Neural cell (in vitro differentiated cells): Measurements from ENCODE around the gene USP20. TPM values are rescaled to one million over a fixed set of nuclear protein-coding genes. Genes with fewer than 3 reads are reported as not detected.

Source experiments
- H2AFZ ChIP-seq: fragments of 200-600, 300-800 bp; sonication (generic), shearing (Covaris generic); 2 replicates; pipeline ENCODE4 v1.6.0; 2014; ENCODE audit warnings: low read depth, mild to moderate bottlenecking, antibody characterized with exemption, low read length, moderate library complexity
- H3F3A ChIP-seq: fragments of 200-600 bp; shearing (Covaris generic); 2 replicates; pipeline ENCODE4 v1.6.1; 2016; ENCODE audit warnings: mild to moderate bottlenecking, moderate library complexity, mixed read lengths, antibody characterized with exemption, low read length; ENCODE audit not compliant: insufficient read depth, poor library complexity, severe bottlenecking
- H3K27ac ChIP-seq: fragments of 200-600, 300-800 bp; sonication (generic), shearing (Covaris generic); 2 replicates; pipeline ENCODE4 v1.5.1; 2014; ENCODE audit warnings: mild to moderate bottlenecking, low read length, moderate library complexity
- H3K27me3 ChIP-seq: fragments of 300-800, 200-600 bp; sonication (generic), shearing (Covaris generic); 2 replicates; pipeline ENCODE4 v1.6.0; 2014; ENCODE audit warnings: mild to moderate bottlenecking, low read depth, low read length, moderate library complexity; ENCODE audit not compliant: insufficient read depth
- H3K36me3 ChIP-seq: fragments of 300-800, 200-600 bp; sonication (generic), shearing (Covaris generic); 2 replicates; pipeline ENCODE4 v1.5.1; 2014; ENCODE audit warnings: mild to moderate bottlenecking, antibody characterized with exemption, low read length, moderate library complexity; ENCODE audit not compliant: insufficient read depth
- H3K4me2 ChIP-seq: fragments of 300-800, 200-600 bp; sonication (generic), shearing (Covaris generic); 2 replicates; pipeline ENCODE4 v1.6.0; 2014; ENCODE audit warnings: mild to moderate bottlenecking, low read length
- H3K4me3 ChIP-seq: fragments of 300-800, 200-600 bp; sonication (generic), shearing (Covaris generic); 2 replicates; pipeline ENCODE4 v1.5.1; 2014; ENCODE audit warnings: mild to moderate bottlenecking, low read length, moderate library complexity
- H3K79me2 ChIP-seq: fragments of 200-600 bp; shearing (Covaris generic); replicated peaks from 2 replicates; pipeline ENCODE4 v1.6.0; 2014; ENCODE audit warnings: mild to moderate bottlenecking, low read length, moderate library complexity; ENCODE audit not compliant: insufficient read depth
- H3K9ac ChIP-seq: fragments of 300-800, 200-600 bp; sonication (generic), shearing (Covaris generic); 2 replicates; pipeline ENCODE4 v1.6.1; 2016; ENCODE audit warnings: mild to moderate bottlenecking, low read length, mixed read lengths
- H3K9me2 ChIP-seq: fragments of 200-600 bp; shearing (Covaris generic); 2 replicates; pipeline ENCODE4 v1.6.1; 2016; ENCODE audit warnings: mild to moderate bottlenecking, low read length, mixed read lengths; ENCODE audit not compliant: insufficient read depth
- H3K9me3 ChIP-seq: fragments of 200-600, 300-800 bp; sonication (generic), shearing (Covaris generic); 2 replicates; pipeline ENCODE4 v1.6.1; 2016; ENCODE audit warnings: mild to moderate bottlenecking, mixed run types, low read length, moderate library complexity, mixed read lengths
- H4K20me1 ChIP-seq: fragments of 200-600 bp; shearing (Covaris generic); 2 replicates; pipeline ENCODE4 v1.6.1; 2016; ENCODE audit warnings: mild to moderate bottlenecking, mixed run types; ENCODE audit not compliant: insufficient read depth
- CTCF ChIP-seq: fragments of 450-650 bp; IDR thresholded peaks from 2 replicates; pipeline ENCODE4 v1.5.1; 2014; ENCODE audit warnings: antibody characterized with exemption, mild to moderate bottlenecking, moderate library complexity; ENCODE audit not compliant: poor library complexity, severe bottlenecking
- EP300 ChIP-seq: fragments of 450-650 bp; conservative IDR thresholded peaks from 2 replicates; pipeline ENCODE4 v1.6.1; 2014; ENCODE audit warnings: antibody characterized with exemption, mild to moderate bottlenecking, moderate library complexity; ENCODE audit not compliant: poor library complexity, severe bottlenecking
- EZH2 ChIP-seq: fragments of 200-600, 300-800 bp; shearing (Covaris generic), sonication (generic); IDR thresholded peaks from 2 replicates; pipeline ENCODE4 v1.6.1; 2014; ENCODE audit warnings: antibody characterized with exemption, low read length, borderline replicate concordance, mild to moderate bottlenecking; ENCODE audit not compliant: insufficient read depth, poor library complexity, severe bottlenecking
- MXI1 ChIP-seq: fragments of 450-650 bp; conservative IDR thresholded peaks from 2 replicates; pipeline ENCODE4 v1.6.1; 2014; ENCODE audit warnings: antibody characterized with exemption, mild to moderate bottlenecking; ENCODE audit not compliant: poor library complexity, severe bottlenecking
- POLR2AphosphoS5 ChIP-seq: IDR thresholded peaks from 2 replicates; pipeline ENCODE4 v1.6.1; 2012
- RAD21 ChIP-seq: fragments of 450-650 bp; conservative IDR thresholded peaks from 2 replicates; pipeline ENCODE4 v1.6.1; 2014; ENCODE audit warnings: antibody characterized with exemption, mild to moderate bottlenecking, moderate library complexity
- SMC3 ChIP-seq: fragments of 450-650 bp; conservative IDR thresholded peaks from 2 replicates; pipeline ENCODE4 v1.6.1; 2014; ENCODE audit warnings: antibody characterized with exemption, mild to moderate bottlenecking, moderate library complexity; ENCODE audit not compliant: poor library complexity
- TAF1 ChIP-seq: IDR thresholded peaks from 2 replicates; pipeline ENCODE4 v1.6.1; 2012; ENCODE audit warnings: low read depth
- polyA plus RNA-seq: library from polyadenylated mRNA; depleted of rRNA; stranded (reverse); fragments of >200 nt; gene quantifications from 2 replicates; pipeline ENCODE4 v1.2.3, GENCODE V29; 2014
- TF ChIP-seq, protein P1 (sequence below): IDR thresholded peaks from 2 replicates; pipeline ENCODE4 v1.6.1; 2012; ENCODE audit warnings: borderline replicate concordance

USP20 gene
- polyA plus RNA-seq, 1 donor from 2014 or later: 39.8 TPM

- Histone ChIP-seq H4K20me1 (no peaks in the 10 kb centered on the region), H2AFZ (no peak overlapping the region), H3K9me2 (no peaks in the 10 kb centered on the region), H3K9ac (no peak overlapping the region), H3K27ac (no peak overlapping the region), H3K4me2 (no peak overlapping the region), H3K27me3 (no peaks in the 10 kb centered on the region), H3K79me2 (peaks cover 31% of the 10 kb centered on the region), H3K9me3 (no peaks in the 10 kb centered on the region), H3K36me3 (no peaks in the 10 kb centered on the region), H3K4me3 (no peak overlapping the region), H3F3A (no peaks in the 10 kb centered on the region)
- TF ChIP-seq SMC3: no peak
- TF ChIP-seq EZH2: no peak
- TF ChIP-seq CTCF: no peak
- TF ChIP-seq EP300: no peak
- no peak for TF ChIP-seq POLR2AphosphoS5
- no peak for TF ChIP-seq RAD21
- TF ChIP-seq MXI1: no peak
- TF ChIP-seq, protein P1, sequence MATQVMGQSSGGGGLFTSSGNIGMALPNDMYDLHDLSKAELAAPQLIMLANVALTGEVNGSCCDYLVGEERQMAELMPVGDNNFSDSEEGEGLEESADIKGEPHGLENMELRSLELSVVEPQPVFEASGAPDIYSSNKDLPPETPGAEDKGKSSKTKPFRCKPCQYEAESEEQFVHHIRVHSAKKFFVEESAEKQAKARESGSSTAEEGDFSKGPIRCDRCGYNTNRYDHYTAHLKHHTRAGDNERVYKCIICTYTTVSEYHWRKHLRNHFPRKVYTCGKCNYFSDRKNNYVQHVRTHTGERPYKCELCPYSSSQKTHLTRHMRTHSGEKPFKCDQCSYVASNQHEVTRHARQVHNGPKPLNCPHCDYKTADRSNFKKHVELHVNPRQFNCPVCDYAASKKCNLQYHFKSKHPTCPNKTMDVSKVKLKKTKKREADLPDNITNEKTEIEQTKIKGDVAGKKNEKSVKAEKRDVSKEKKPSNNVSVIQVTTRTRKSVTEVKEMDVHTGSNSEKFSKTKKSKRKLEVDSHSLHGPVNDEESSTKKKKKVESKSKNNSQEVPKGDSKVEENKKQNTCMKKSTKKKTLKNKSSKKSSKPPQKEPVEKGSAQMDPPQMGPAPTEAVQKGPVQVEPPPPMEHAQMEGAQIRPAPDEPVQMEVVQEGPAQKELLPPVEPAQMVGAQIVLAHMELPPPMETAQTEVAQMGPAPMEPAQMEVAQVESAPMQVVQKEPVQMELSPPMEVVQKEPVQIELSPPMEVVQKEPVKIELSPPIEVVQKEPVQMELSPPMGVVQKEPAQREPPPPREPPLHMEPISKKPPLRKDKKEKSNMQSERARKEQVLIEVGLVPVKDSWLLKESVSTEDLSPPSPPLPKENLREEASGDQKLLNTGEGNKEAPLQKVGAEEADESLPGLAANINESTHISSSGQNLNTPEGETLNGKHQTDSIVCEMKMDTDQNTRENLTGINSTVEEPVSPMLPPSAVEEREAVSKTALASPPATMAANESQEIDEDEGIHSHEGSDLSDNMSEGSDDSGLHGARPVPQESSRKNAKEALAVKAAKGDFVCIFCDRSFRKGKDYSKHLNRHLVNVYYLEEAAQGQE: no peak
- TF ChIP-seq TAF1: no peak
Measured at GRCh38 chr9:129838707-129839259, 3.5 kb downstream of the USP20 start.

- H3K27me3 ChIP-seq: no peaks in the 10 kb centered on the region
- no peaks in the 10 kb centered on the region for H4K20me1 ChIP-seq
- H3K27ac ChIP-seq: no peak overlapping the region
- no peak overlapping the region for H3K9ac ChIP-seq
- H3K9me3 ChIP-seq: no peaks in the 10 kb centered on the region
- H3K9me2 ChIP-seq: no peaks in the 10 kb centered on the region
- no peak overlapping the region for H3K4me2 ChIP-seq
- TF ChIP-seq SMC3: no peak
- no peak for TF ChIP-seq TAF1
- TF ChIP-seq RAD21: no peak
- TF ChIP-seq, protein P1: no peak
- no peak for TF ChIP-seq POLR2AphosphoS5
- TF ChIP-seq MXI1: no peak
- TF ChIP-seq EZH2: no peak
- TF ChIP-seq CTCF: no peak
- no peak for TF ChIP-seq EP300
- no peaks in the 10 kb centered on the region for H3F3A ChIP-seq
- H3K4me3 ChIP-seq: no peak overlapping the region
- H2AFZ ChIP-seq: no peak overlapping the region
- no peaks in the 10 kb centered on the region for H3K36me3 ChIP-seq
- peaks cover 24% of the 10 kb centered on the region for H3K79me2 ChIP-seq
Measured at GRCh38 chr9:129839324-129840023, 4.2 kb downstream of the USP20 start.
